Calu3 (cell line): ENCODE measurements around the gene GPX5. TPM values are rescaled to one million over a fixed set of nuclear protein-coding genes. Genes with fewer than 3 reads are reported as not detected.
"Not testable (repeated sequence)": the region's sequence is repeated elsewhere in the genome, so short reads cannot be mapped to it uniquely, and the experiment has no call there.

Source experiments
- BruUV-seq: library from RNA; stranded (reverse); fragments of 400-500 nt; replicated peaks from 2 replicates; lab custom pipeline; 2021; lab: Mats Ljungman, UMichigan
- CTCF ChIA-PET: fragments of 300-600 bp; sonication (Branson Sonifier 250); formaldehyde crosslinking; loops from one replicate; lab custom pipeline; 2022; ENCODE audit warnings: antibody characterized with exemption; lab: Charles Lee
- DNase-seq: peaks from one replicate; pipeline ENCODE4 v3.0.0; 2022
- H3K27ac Mint-ChIP-seq: one replicate; pipeline ENCODE4 v1.8.0; 2022; ENCODE audit warnings: mixed read lengths; ENCODE audit not compliant: unreplicated experiment
- H3K27me3 Mint-ChIP-seq: one replicate; pipeline ENCODE4 v1.8.0; 2022; ENCODE audit warnings: mixed read lengths; ENCODE audit not compliant: unreplicated experiment
- H3K36me3 Mint-ChIP-seq: one replicate; pipeline ENCODE4 v1.8.0; 2022; ENCODE audit warnings: mild to moderate bottlenecking, moderate library complexity, mixed read lengths; ENCODE audit not compliant: insufficient read depth, unreplicated experiment
- H3K4me1 Mint-ChIP-seq: one replicate; pipeline ENCODE4 v1.8.0; 2022; ENCODE audit warnings: mild to moderate bottlenecking, low read depth, mixed read lengths; ENCODE audit not compliant: unreplicated experiment
- H3K4me3 Mint-ChIP-seq: one replicate; pipeline ENCODE4 v1.8.0; 2022; ENCODE audit warnings: mild to moderate bottlenecking, low read depth, moderate library complexity, mixed read lengths; ENCODE audit not compliant: unreplicated experiment
- H3K9me3 Mint-ChIP-seq: one replicate; pipeline ENCODE4 v1.8.0; 2022; ENCODE audit warnings: low read depth, mixed read lengths; ENCODE audit not compliant: unreplicated experiment
- intact Hi-C: fragments of 100-400 bp; cut with micrococcal nuclease; formaldehyde crosslinking; loops from one replicate; pipeline ENCODE4 v1.10.0; 2022; ENCODE audit not compliant: unreplicated experiment
- total RNA-seq: library from RNA; stranded (reverse); gene quantifications from 2 replicates; pipeline ENCODE4 v1.2.3, GENCODE V29; 2022
- TF ChIP-seq, protein P1 (sequence below): fragments of 200-600 bp; IDR thresholded peaks from one replicate; pipeline ENCODE4 v1.8.0; 2022; ENCODE audit warnings: antibody characterized with exemption; ENCODE audit not compliant: unreplicated experiment

The GPX5 gene
- total RNA-seq, 1 experiment from 2014 or later, result not detected

DNA sequence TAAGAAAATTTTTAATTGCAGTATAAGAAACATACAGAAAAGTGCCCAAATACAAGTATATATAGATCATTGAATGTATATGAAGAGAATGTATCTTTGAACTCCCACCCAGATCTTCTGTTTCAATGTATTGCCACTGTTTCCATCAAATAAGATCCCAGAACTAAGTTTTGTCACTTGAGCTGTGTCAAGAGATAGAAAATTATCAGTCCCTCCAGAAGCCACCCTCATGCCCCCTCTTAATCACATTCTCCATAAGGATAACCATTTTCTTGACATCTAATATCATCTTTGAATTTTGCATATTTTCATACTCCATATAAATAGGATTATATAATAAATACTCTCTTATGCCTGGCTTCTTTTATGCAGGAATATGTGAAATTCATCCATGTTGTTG lies 20.3 kb downstream of the GPX5 start:
- intact Hi-C loops, result no loop called here
- H3K4me1 Mint-ChIP-seq, result peaks cover 10% of the 10 kb centered on the region
- CTCF ChIA-PET, result no interaction called here

GRCh38 chr6:28547003-28547402 lies 21.3 kb downstream of the GPX5 start:
- H3K9me3 Mint-ChIP-seq, BruUV-seq, CTCF ChIA-PET, H3K27ac Mint-ChIP-seq, H3K4me3 Mint-ChIP-seq, H3K27me3 Mint-ChIP-seq, DNase-seq, H3K36me3 Mint-ChIP-seq, H3K4me1 Mint-ChIP-seq, intact Hi-C loops: not testable (repeated sequence)

More for the DNA sequence above, 20.3 kb downstream of the GPX5 start:
- no peaks in the 10 kb centered on the region for H3K9me3 Mint-ChIP-seq
- BruUV-seq, result no TSS peak
- no peak overlapping the region for H3K27ac Mint-ChIP-seq
- no peak overlapping the region for H3K4me3 Mint-ChIP-seq
- peaks cover 8% of the 10 kb centered on the region for H3K36me3 Mint-ChIP-seq
- DNase-seq, result no peak
- TF ChIP-seq, protein P1, sequence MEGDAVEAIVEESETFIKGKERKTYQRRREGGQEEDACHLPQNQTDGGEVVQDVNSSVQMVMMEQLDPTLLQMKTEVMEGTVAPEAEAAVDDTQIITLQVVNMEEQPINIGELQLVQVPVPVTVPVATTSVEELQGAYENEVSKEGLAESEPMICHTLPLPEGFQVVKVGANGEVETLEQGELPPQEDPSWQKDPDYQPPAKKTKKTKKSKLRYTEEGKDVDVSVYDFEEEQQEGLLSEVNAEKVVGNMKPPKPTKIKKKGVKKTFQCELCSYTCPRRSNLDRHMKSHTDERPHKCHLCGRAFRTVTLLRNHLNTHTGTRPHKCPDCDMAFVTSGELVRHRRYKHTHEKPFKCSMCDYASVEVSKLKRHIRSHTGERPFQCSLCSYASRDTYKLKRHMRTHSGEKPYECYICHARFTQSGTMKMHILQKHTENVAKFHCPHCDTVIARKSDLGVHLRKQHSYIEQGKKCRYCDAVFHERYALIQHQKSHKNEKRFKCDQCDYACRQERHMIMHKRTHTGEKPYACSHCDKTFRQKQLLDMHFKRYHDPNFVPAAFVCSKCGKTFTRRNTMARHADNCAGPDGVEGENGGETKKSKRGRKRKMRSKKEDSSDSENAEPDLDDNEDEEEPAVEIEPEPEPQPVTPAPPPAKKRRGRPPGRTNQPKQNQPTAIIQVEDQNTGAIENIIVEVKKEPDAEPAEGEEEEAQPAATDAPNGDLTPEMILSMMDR, result no peak
- H3K27me3 Mint-ChIP-seq, result no peaks in the 10 kb centered on the region

DNA sequence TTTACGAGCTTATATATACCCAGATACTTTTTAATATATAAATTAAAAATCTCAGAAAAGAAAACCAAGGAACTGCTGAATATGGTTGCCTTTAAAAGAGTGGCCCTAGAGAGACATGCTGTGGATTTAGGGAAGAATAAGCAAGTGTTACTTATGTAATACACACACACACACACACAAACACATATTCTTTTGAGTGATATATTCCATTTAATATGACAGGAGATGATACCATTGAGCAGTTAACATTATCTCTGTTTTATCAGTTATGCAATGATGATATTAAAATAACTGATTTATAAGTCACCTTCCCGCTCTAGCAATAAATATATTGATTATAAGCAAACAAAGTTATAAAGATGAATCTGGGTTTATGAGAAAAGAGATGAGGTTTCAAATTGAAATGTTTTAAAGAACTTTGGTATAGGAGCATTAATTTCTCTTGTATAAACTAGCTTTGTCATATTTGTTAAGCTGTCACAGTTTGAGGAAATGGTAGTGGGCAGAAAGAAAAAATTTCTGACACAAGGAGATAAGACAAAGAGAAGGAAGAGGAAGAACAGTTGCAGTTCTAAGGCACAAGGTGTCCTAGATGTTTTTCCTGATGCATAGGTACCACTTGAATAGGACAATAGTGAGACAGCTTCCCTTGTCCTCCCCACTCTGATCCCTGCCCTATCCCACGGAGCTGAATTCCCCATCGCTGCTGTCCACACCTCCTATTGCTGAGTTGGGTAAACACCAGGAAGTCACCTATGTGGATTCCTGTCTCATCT lies 26.4 kb downstream of the GPX5 start:
- intact Hi-C loops, result no loop called here
- TF ChIP-seq, protein P1, result no peak
- DNase-seq, result no peak
- Mint-ChIP-seq H3K4me3 (no peak overlapping the region), H3K36me3 (peaks cover 6% of the 10 kb centered on the region), H3K9me3 (no peaks in the 10 kb centered on the region), H3K4me1 (peaks cover 23% of the 10 kb centered on the region), H3K27me3 (no peaks in the 10 kb centered on the region), H3K27ac (no peak overlapping the region)
- BruUV-seq, result no TSS peak
- CTCF ChIA-PET, result no interaction called here

GRCh38 chr6:28553384-28553985 lies 27.8 kb downstream of the GPX5 start:
- no TSS peak for BruUV-seq
- H3K4me1 Mint-ChIP-seq, result peaks cover 23% of the 10 kb centered on the region
- no peak overlapping the region for H3K27ac Mint-ChIP-seq
- TF ChIP-seq, protein P1, result no peak
- DNase-seq, result no peak
- CTCF ChIA-PET, result interaction anchor here (2.1 to 2.3 kb wide), 2 partner anchors 11 to 12 kb away, joined by 6 to 8 read pairs; no protein-coding TSS in a partner anchor
- intact Hi-C loops, result no loop called here
- no peaks in the 10 kb centered on the region for H3K9me3 Mint-ChIP-seq
- H3K27me3 Mint-ChIP-seq, result no peaks in the 10 kb centered on the region
- H3K36me3 Mint-ChIP-seq, result peaks cover 6% of the 10 kb centered on the region
- peak overlapping the region; percentile 63 for H3K4me3 Mint-ChIP-seq
